Brain microvascular endothelial cell (primary cell): ENCODE results near the gene PTPRN2.
"Not testable (repeated sequence)": the region's sequence is repeated elsewhere in the genome, so short reads cannot be mapped to it uniquely, and the experiment has no call there.

Source experiments
- DNase-seq: peaks from one replicate; pipeline ENCODE4 v3.0.0-alpha.2; 2020
- H3K27ac ChIP-seq: fragments of 250-450 bp; sonication (Bioruptor Pico); 2 replicates; pipeline ENCODE4 v1.5.1; 2020; ENCODE audit warnings: mild to moderate bottlenecking, moderate library complexity
- H3K27me3 ChIP-seq: fragments of 250-450 bp; sonication (Bioruptor Pico); replicated peaks from 2 replicates; pipeline ENCODE4 v1.5.1; 2020; ENCODE audit warnings: mild to moderate bottlenecking
- H3K36me3 ChIP-seq: fragments of 250-450 bp; sonication (Bioruptor Pico); replicated peaks from 2 replicates; pipeline ENCODE4 v1.5.1; 2020; ENCODE audit warnings: mild to moderate bottlenecking
- H3K4me3 ChIP-seq: 2 replicates; pipeline ENCODE4 v1.5.1; 2011; ENCODE audit warnings: low read depth, mild to moderate bottlenecking, control low read depth, low read length, moderate library complexity
- in situ Hi-C: cut with HindIII; loops from 2 replicates; pipeline ENCODE4 v1.10.0; 2017; ENCODE audit warnings: low sequenced_read_pairs, low pct_ligation_motif_present
- TF ChIP-seq, protein P1 (sequence below): IDR thresholded peaks from 2 replicates; pipeline ENCODE4 v1.5.1; 2011; ENCODE audit warnings: low read depth, mild to moderate bottlenecking, moderate library complexity, low read length, control low read depth, inconsistent platforms; ENCODE audit errors: missing control alignments

PTPRN2 gene

DNA sequence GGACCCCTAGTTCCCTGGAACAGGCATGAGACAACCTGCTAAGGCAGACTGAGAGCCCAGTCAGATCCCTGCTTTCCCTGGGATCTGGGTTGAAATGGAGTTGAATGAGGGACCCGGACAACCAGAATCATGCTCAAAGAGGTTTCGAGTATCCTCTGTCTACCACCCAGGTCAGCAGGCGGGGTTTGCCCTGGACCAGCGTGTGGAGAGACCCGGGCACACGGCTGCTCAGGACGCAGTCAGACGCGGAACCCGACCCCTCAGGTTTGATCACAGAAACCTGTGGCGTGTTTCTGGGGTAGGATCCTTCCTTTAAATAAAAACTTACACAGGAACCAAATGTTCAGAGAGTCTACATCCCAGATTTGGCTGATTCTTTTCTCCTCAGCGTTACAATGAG, 330.6 kb downstream of the PTPRN2 start:
- TF ChIP-seq, protein P1, sequence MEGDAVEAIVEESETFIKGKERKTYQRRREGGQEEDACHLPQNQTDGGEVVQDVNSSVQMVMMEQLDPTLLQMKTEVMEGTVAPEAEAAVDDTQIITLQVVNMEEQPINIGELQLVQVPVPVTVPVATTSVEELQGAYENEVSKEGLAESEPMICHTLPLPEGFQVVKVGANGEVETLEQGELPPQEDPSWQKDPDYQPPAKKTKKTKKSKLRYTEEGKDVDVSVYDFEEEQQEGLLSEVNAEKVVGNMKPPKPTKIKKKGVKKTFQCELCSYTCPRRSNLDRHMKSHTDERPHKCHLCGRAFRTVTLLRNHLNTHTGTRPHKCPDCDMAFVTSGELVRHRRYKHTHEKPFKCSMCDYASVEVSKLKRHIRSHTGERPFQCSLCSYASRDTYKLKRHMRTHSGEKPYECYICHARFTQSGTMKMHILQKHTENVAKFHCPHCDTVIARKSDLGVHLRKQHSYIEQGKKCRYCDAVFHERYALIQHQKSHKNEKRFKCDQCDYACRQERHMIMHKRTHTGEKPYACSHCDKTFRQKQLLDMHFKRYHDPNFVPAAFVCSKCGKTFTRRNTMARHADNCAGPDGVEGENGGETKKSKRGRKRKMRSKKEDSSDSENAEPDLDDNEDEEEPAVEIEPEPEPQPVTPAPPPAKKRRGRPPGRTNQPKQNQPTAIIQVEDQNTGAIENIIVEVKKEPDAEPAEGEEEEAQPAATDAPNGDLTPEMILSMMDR = no peak
- Histone ChIP-seq H3K36me3 (no peaks in the 10 kb centered on the region), H3K4me3 (no peak overlapping the region), H3K27ac (no peak overlapping the region), H3K27me3 (no peaks in the 10 kb centered on the region)
- in situ Hi-C loops = no loop called here
- DNase-seq = no peak

DNA sequence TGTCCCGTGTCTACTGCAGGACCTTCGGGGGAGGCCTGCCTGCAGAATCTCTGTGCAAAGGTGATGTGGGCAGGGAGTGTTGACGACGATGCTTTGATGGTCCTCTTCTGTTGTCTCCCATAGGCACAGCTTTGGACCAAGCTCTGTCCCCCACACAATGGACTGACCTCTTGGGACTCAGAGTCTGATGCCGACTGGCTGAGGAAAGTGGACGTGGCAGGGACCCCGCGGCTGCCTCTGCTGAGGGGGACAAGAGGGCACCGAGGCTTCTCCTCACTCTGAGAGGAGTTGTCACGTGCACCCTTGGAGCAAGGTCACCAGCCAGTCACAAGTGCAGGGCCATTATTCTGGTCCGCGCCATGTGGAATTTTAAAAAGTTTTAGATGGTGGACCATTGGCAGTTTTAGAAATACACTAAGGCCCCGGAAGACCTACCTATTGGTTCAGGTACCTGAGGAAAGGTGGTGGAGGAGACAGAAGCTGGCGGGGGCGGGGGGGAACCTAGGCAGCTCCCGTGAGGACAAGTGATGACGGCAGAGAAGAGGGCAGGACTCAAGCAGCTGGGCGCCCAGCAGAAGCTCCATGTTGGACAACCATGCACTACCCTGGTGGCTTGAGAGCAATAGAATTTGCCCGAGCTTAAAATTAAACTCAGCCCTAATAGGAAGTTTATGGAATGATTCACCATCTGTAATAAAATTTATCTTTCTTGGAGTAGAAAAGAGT, 331.4 kb downstream of the PTPRN2 start:
- TF ChIP-seq, protein P1 = no peak
- in situ Hi-C loops = no loop called here
- no peak overlapping the region for H3K4me3 ChIP-seq
- DNase-seq = no peak
- H3K27ac ChIP-seq = no peak overlapping the region
- H3K27me3 ChIP-seq = no peaks in the 10 kb centered on the region
- no peaks in the 10 kb centered on the region for H3K36me3 ChIP-seq

DNA sequence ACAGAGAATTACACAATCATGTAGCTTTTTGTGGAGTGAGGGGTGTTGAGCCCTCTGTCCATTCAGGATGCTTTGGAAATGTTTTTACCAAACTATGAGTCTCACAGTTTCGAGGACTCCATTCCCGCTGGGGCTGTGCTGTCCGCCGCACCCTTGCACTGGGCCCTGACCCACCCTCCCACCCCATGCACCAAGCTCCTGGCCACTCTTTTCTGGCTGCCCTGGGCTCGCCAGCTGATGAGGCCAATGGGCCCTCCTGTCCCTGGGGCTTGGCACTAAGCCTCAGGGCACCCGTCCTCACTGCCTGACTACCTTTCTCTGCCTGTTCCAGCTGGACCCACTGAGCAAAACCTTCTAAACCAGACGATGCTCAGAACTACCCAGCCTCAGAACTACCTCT, 332.1 kb downstream of the PTPRN2 start:
- Histone ChIP-seq H3K27ac (no peak overlapping the region), H3K27me3 (no peaks in the 10 kb centered on the region), H3K4me3 (no peak overlapping the region), H3K36me3 (no peaks in the 10 kb centered on the region)
- DNase-seq = no peak
- in situ Hi-C loops = no loop called here
- TF ChIP-seq, protein P1 = no peak

DNA sequence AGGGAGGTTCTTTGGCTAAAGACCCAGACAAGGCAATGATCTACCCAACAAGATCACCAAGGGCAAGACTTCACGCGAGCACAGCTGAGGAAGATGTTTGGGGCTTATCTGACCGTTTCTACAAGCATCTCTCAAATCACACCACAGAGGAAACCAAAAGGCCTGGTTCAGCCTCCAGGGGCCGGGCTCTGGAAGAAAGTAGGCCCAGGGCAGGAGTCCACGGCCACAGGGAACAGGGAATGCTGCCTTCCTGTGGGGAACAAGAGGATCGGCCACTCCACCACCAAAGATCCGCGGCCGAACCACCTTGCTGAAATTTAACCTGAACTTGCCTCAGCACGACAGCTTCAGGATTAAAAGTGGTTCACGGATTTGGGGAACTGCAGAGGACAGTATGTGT, 332.5 kb downstream of the PTPRN2 start:
- in situ Hi-C loops = no loop called here
- TF ChIP-seq, protein P1 = no peak
- no peak for DNase-seq

GRCh38 chr7:158253670-158254045, 334.0 kb downstream of the PTPRN2 start:
- H3K36me3 ChIP-seq, in situ Hi-C loops, DNase-seq, H3K27ac ChIP-seq, H3K27me3 ChIP-seq, H3K4me3 ChIP-seq: not testable (repeated sequence)

More for the DNA sequence above, 332.5 kb downstream of the PTPRN2 start:
- Histone ChIP-seq H3K27me3 (no peaks in the 10 kb centered on the region), H3K36me3 (no peaks in the 10 kb centered on the region), H3K4me3 (no peak overlapping the region), H3K27ac (no peak overlapping the region)

- TF ChIP-seq, protein P1 = no peak
- Histone ChIP-seq H3K36me3 (no peaks in the 10 kb centered on the region), H3K27me3 (no peaks in the 10 kb centered on the region), H3K4me3 (no peak overlapping the region), H3K27ac (no peak overlapping the region)
- in situ Hi-C loops = no loop called here
- no peak for DNase-seq
Measured at GRCh38 chr7:158252837-158253669, 334.6 kb downstream of the PTPRN2 start.
